Urothelium cell line (cell line): Measurements from ENCODE around the gene LOXHD1.

Source experiments
- DNase-seq: peaks from one replicate; pipeline ENCODE4 v3.0.0; 2011; ENCODE audit warnings: low spot score, mixed read lengths
- FAIRE-seq: peaks from 2 replicates; lab custom pipeline; 2011; peaks lifted over from hg19 to GRCh38; lab: Jason Lieb, UNC

LOXHD1 gene

GRCh38 chr18:46459789-46460455 is 197.1 kb downstream of the LOXHD1 start:
- FAIRE-seq = no peak
- no peak for DNase-seq

DNA sequence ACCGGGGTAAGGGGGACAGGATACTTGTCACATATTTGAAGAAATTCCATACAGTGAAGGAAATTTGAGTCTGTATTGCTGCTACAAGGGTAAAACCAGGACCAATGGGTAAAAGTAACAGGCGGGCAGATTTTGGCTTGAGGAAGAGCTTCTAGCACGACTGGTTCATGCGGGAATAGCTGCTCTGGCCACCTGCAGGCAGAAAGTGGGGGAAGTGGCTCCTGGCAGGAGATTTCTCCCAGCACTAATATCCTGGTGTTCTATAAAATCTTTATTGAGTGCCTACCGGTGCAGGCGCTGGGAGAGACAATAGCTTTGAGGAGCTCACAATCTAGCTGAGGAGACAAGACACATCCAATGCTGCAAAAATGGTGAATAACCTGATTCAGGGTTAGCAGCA is 198.5 kb downstream of the LOXHD1 start:
- FAIRE-seq = no peak
- DNase-seq = no peak

- FAIRE-seq (no peak), DNase-seq (no peak)
Observed at GRCh38 chr18:46456691-46457090, 200.3 kb downstream of the LOXHD1 start.

DNA sequence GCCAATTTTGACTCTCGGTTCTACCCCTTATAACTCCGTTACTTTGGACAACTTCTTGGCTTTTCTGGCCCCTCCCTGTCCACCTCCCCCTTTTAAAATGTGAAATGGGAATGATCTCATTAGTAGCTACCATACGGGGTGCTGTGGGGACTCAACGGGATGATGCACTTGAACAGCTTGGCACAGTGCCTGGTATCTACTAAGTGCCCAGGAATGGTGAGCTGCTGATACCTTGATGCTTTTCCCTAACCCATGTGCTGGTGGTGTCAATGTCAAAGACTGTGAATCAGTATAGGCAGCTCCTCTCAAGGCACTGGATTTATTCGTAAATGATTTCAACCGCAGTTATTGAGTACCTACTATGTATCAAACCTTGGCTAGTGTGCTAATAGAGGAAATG is 204.2 kb downstream of the LOXHD1 start:
- FAIRE-seq = no peak
- DNase-seq = no peak

DNA sequence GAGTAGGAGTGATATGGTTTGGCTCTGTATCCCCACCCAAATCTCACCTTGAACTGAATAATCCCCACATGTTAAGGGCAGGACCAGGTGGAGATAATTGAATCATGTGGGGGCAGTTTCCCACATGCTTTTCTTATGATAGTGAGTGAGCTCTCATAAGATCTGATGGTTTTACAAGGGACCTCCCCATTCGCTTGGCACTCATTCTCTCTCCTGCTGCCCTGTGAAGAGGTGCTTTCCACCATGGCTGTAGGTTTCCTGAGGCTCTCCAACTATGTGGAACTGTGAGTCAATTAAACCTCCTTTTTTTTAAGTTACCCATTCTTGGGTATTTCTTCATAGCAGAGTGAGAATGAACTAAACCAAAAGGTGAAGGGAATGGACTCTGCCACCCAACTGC is 207.5 kb downstream of the LOXHD1 start:
- no peak for FAIRE-seq
- DNase-seq = no peak

GRCh38 chr18:46449033-46449432 is 208.0 kb downstream of the LOXHD1 start:
- DNase-seq = no peak
- FAIRE-seq = no peak

GRCh38 chr18:46448347-46448746 is 208.7 kb downstream of the LOXHD1 start:
- FAIRE-seq (no peak), DNase-seq (no peak)

DNA sequence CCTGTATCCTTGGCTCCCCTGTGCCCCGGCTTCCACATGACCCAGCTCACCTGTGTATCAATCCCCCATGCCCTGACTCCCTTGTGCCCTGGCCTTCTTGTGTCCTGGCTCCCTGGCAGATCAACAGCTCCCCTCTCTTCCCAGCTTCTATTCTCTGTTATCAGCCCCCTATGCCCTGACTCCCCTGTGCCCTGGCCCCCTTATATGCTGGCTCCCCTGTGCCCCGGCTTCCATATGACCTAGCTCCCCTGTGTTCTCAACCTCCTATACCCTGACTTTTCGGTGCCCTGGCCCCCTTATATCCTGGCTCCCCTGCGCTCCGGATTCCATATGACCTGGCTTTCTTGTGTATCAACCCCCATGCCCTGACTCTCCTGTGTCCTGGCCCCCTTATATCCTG is 209.2 kb downstream of the LOXHD1 start:
- DNase-seq (no peak), FAIRE-seq (no peak)

DNA sequence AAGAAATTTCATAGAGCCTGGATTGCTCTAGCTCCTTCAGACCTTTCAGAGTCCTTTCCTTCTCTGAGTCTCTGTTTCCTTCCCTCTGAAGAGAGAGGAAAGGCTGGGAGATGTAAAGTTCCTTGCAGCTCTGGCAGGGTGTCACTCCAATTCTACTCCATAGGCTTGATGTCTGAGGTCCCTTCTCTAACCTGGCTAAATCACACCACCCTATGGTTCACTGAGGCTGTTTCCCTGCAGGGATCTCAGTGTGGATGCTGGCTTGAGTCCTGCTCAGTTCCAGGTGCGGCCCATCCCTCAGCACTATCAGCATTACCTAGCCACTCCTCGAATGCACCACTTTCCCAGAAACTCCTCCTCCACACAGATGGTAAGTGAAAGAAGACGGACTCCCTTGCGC is 209.7 kb downstream of the LOXHD1 start:
- FAIRE-seq (no peak), DNase-seq (no peak)

DNA sequence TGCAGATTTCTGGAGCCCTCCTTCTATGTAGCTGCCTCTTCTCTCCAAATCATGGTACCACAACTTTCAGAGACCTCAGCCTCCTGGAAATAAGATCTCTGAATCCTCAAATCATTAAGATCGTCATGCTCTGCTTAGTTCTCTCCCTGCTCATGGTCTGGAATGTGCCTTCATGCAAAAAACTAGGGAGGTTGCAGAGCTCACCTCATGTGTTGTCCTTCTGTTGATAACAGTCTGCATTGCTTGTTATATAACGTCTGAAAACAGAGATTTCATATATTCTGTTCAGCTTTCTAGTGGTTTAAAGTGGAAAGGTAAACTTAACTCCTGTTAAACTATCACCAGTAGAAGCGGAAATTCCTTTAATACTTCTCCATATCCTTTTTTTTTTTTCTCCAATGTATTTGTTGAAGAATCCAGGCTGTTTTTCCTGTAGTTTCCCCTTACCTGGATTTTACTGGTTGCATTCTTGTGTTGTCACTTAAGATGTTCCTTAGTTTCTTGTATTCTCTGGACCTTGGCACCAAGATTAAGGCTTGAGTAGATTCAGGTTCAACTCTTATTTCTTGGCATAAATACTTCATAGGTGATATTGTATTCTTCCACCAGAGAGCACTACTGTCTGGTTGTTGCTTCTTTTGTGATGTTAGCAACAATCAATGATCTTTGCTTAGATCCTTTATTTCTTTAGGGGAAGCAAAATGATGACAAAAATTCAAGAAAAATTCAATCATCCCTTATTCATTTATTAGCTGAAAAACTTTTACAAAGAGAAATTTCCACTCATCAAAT is 211.3 kb downstream of the LOXHD1 start:
- FAIRE-seq (no peak), DNase-seq (no peak)

- no peak for FAIRE-seq
Observed at GRCh38 chr18:46439037-46439436, 218.0 kb downstream of the LOXHD1 start.

GRCh38 chr18:46437061-46437460 is 220.0 kb downstream of the LOXHD1 start:
- FAIRE-seq = no peak
- no peak for DNase-seq

More at GRCh38 chr18:46439037-46439436, 218.0 kb downstream of the LOXHD1 start:
- DNase-seq = no peak

DNA sequence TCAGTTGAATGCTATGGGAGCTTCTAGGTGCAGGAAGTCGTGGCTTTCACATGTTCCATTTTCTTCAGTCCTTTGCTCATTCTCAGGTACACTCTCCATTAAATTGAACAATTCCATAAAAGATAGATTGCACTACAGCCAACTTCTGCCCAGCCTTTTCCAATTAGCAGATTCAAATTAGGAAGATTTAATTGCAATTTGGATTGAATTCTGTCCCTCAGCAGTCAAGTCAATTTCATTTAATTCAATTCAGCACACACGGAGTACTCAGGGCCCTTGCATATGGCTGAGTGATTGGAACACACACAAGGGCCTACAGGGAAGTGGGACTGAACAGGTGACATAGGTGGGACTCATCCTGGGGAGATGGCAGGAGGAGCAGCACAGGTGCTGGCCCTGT is 220.4 kb downstream of the LOXHD1 start:
- no peak for FAIRE-seq
- DNase-seq = no peak

DNA sequence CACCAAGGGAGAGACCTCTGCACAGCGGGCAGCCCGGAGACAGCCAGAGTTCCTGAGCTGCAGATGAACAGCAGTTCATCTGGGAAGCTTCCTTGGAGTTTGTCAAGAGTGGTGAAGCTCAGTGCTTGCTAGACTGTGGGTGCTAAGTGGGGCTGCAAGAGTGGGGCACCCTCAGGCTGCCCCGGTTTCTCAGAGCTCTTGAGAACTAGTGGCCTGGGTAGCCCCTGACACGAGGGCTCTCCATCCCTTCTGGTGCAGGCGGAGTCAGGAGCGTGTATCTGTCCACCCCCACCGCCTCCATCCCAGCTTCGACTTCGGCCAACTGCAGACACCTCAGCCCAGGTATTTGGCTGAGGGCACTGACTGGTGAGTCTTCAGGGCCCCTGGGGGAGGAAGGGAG is 222.0 kb downstream of the LOXHD1 start:
- no peak for FAIRE-seq
- DNase-seq = no peak

DNA sequence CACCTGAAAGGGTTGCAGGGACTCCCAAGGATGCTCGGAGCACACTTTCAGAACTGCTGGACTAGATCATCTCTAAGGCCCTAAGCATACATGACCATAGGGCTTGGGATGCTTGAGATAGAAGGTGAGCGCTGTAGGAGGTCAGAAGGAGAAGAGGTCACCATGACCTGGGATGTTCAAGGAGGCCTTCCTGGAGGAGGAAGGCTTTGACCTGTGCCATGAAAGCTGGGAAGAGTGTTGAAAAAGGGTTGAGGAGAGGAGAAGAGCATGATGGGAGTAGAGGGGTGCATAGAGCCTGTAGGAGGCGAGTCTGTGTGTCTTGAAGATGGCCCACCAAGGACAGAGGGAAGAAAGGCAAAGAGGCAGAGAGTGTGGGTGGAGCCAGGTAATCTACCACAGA is 222.4 kb downstream of the LOXHD1 start:
- FAIRE-seq = no peak
- no peak for DNase-seq

DNA sequence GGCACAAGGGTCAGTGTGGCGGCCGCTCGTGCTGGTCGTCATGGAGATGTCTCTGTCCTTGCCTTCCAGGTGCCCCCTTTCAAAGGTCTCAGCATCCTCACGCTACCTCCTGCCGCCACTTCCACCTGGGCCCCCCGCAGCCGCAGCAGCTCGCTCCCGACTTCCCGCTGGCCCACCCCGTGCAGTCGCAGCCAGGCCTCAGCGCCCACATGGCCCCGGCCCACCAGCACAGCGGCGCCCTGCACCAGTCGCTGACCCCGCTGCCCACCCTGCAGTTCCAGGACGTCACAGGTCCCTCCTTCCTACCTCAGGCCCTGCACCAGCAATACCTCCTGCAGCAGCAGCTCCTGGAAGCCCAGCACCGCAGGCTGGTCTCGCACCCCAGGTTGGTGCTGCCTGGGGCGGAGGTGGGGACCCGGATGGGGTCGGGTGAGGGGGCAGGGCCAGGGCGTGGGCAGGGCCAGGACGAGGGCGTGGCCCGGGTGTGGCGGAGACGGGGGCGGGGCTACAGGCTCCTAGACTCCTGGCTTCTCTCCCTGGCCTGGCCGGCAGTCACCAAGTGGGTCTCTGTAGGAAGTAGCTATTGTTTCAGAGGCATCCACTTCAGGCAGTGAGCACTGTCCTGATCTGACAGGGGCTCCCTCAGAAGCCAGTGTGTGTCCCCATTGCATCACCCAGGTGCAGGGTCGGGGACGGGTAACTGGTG is 223.7 kb downstream of the LOXHD1 start:
- DNase-seq (no peak), FAIRE-seq (no peak)

GRCh38 chr18:46431522-46432171 is 225.4 kb downstream of the LOXHD1 start:
- FAIRE-seq (no peak), DNase-seq (no peak)

- FAIRE-seq = no peak
- no peak for DNase-seq
Observed at GRCh38 chr18:46429649-46430224, 227.3 kb downstream of the LOXHD1 start.

DNA sequence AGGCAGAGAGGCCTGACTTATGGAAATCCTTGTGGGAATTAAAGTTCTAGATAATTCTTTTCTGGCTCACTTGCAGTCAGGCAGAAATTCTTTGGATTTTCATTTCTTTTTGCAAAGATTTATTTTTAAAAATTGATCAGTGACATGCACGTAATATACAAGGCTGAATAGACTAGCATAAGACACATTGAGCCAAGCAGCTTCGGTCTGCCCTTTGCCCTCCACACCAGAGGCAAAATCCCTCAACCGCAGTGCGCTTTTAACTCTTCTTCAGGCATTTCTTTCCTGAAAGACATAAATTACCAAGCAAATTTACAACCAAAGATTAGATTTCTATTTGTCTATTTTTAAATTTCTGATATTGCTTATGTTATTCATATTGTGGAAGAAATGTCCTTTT is 227.9 kb downstream of the LOXHD1 start:
- DNase-seq (no peak), FAIRE-seq (no peak)

- FAIRE-seq (no peak), DNase-seq (no peak)
Observed at GRCh38 chr18:46428368-46428767, 228.7 kb downstream of the LOXHD1 start.
